GM12872 (cell line): Measurements from ENCODE around the gene SDR9C7.

Source experiments
- TF ChIP-seq, protein P1 (sequence below): IDR thresholded peaks from 3 replicates; pipeline ENCODE4 v1.5.1; 2011; ENCODE audit warnings: low read depth, mild to moderate bottlenecking, low read length, moderate library complexity; ENCODE audit not compliant: insufficient read depth

Gene SDR9C7

DNA sequence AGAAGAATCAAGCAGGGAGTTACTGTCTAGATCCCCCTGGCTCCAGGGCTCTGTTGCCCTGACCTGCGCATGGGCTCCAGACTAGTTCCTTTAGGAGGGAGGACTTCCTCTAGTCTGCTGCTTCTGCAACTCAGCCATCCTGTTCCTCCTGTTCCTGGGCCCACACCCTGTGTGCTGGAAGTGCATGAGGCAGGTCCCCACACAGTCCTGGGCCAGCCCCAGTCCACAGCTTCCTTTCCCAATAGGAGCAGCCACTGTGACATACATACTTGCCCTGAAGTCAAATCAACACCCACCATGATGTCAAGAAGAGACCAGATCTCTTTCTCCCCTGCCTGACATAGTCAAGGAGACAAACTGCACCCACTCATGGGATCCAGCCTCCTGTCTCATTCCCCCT is 1.3 kb downstream of the SDR9C7 start:
- TF ChIP-seq, protein P1, sequence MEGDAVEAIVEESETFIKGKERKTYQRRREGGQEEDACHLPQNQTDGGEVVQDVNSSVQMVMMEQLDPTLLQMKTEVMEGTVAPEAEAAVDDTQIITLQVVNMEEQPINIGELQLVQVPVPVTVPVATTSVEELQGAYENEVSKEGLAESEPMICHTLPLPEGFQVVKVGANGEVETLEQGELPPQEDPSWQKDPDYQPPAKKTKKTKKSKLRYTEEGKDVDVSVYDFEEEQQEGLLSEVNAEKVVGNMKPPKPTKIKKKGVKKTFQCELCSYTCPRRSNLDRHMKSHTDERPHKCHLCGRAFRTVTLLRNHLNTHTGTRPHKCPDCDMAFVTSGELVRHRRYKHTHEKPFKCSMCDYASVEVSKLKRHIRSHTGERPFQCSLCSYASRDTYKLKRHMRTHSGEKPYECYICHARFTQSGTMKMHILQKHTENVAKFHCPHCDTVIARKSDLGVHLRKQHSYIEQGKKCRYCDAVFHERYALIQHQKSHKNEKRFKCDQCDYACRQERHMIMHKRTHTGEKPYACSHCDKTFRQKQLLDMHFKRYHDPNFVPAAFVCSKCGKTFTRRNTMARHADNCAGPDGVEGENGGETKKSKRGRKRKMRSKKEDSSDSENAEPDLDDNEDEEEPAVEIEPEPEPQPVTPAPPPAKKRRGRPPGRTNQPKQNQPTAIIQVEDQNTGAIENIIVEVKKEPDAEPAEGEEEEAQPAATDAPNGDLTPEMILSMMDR, result no peak

DNA sequence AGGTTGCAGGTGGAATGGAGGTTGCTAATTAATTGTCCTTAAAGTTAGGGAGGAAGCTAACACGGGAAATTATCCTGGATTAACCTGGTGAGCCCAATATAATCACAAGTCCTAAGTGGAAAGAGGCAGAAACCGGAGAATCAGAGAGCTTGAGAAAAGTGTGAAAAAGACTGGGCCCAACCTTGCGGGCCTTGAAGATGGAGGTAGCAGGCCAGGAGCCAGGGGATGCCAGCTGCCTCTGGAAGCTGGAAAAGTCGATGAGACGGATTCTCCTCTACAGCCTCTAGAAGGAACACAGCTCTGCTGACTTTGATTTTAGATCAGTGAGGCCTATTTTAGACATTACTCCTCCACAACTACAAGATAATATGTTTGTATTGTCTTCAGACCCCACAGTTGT is 2.1 kb downstream of the SDR9C7 start:
- TF ChIP-seq, protein P1, result no peak

DNA sequence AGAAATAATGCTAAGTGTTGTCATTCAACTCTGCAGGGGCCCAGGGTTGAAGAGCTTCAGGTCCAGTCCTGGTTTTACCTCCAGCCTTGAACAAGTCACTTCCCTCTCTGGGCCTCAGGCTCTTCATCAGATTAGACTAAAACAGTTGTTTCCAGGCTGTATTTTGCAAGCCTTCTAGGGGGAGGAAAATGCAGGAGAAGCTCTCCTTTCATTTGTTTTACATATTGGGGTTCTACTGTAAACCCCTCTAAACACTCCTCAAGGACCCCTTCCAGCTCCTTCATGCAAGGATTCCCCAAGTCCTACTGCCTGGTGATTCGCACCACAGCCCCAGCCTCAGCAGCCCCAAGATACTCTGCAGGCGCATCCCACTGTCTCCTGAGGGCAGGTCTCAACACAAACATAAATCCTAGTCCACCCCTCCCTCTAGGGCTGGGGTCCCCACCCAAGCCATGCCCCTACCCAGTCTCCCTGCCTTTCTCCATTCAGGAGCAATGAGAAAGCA is 2.7 kb downstream of the SDR9C7 start:
- TF ChIP-seq, protein P1, result no peak

DNA sequence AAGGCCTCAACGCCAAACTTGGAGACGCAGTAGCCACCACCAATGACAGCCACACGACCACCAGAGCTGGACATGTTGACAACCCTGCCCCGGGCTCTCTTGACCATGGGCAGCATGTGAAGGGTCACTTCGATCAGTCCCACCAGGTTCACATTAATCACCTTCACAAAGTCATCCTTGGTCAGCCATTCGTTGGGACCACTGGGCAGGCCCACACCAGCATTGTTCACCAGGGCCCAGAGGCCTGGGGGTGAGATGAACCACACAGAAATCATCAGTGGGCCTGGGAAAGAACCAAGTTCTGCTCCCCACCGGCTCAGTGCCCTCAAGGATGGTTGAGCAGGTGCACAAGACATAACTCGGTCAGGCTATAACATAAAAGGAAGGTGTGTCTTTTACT is 4.0 kb downstream of the SDR9C7 start:
- TF ChIP-seq, protein P1, result no peak

DNA sequence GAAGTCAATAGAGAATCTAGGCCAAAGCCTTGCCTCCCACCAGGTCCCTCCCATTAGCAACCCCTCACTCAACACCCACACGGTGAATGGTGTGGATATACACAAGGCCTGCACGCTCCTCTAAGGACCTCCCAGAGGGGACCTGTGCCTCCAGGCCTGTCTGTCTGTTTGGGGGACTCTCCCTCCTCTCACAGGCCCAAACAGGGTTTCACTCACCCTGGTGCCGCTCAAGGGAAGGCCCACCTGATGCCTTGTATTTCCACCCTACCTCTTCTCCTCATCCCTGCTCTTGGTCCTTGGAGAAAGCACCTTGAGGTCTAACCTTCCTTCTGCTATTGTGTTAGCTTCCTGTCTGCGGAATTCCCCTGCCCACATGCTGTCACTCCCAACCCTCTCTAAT is 4.4 kb downstream of the SDR9C7 start:
- TF ChIP-seq, protein P1, result no peak

DNA sequence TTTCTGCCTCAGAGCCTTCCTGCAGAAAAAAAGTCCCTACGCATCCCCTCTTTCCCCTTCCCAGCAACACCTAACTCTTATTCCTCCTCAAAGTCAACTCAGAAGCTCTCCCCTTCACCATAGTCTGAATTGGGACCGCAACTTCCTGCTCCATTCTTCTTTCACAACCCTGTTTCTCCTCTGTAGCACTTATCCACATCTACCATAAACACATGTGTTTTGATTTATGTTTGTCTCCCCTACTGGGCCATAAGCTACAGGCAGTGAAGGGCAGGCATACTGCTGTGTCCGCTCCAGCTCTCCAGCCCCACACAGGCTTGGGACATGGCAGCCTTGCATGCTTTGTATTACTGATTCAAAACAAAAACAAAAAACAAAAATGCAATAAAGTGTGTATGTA is 5.9 kb downstream of the SDR9C7 start:
- TF ChIP-seq, protein P1, result no peak

DNA sequence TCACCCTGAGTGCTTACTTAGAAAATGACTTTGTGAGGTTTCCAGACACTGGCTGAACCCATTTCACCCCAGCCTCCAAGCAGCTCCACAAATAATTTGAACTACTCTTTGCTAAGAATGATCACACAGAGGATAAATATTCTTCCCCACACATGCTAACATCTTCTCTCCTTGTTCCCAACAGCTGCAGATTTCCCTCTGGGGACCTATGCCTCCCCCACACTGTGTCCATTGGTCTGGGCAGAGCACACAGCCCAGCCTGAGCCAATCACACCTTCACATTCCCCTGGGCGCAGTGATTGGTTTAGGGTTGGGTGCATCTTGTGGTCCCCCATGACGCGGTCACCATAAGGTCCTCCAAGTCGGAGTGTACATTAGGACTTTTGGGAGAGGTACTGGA is 6.9 kb downstream of the SDR9C7 start:
- TF ChIP-seq, protein P1, result no peak

DNA sequence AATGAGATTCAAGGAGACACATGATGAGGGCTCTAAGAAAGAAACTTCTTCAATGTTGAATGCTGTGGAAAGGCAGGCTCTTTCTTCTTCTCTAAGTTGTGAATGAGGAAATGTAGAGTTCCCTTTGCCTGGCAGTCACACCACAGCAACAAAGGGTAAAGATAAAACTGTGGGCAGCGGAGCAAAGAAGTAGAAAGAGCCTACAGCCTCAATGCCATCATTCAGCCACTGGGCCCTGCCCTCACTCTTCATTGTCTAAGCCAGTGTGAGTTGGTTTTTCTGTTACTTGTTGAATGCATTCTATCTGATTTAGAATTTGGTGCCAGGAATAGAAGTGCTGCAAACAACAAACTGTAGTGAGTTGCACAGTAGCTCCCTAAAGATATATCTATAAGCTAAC is 12.2 kb downstream of the SDR9C7 start:
- TF ChIP-seq, protein P1, result no peak
